GM12878 (cell line): Measurements from ENCODE around the gene GPAT3. TPM values are rescaled to one million over a fixed set of nuclear protein-coding genes. Genes with fewer than 3 reads are reported as not detected.

Experiments
- ATAC-seq: fragments of 200-7000 bp; cut with Tn5 transposase; 3 replicates; pipeline ENCODE4 v1.9.1; 2020; ENCODE audit warnings: mild to moderate bottlenecking, moderate library complexity
- BruUV-seq: library from RNA; stranded (reverse); fragments of 400-500 nt; replicated peaks from 2 replicates; lab custom pipeline; 2021; lab: Mats Ljungman, UMichigan
- CTCF ChIA-PET: fragments of 300-600 bp; sonication (Branson Sonifier 250); formaldehyde crosslinking; extraction: SDS; loops from one replicate; lab custom pipeline; 2021; ENCODE audit warnings: inconsistent platforms; lab: Yijun Ruan, JAX
- POLR2A ChIA-PET: fragments of 350-600 bp; formaldehyde crosslinking; extraction: SDS; loops from one replicate; lab custom pipeline; 2021; ENCODE audit warnings: inconsistent platforms; lab: Charles Lee
- RAD21 ChIA-PET: fragments of 300-600 bp; sonication (Branson Sonifier 250); formaldehyde crosslinking; loops from one replicate; lab custom pipeline; 2023; ENCODE audit warnings: antibody characterized with exemption; ENCODE audit not compliant: unreplicated experiment; lab: Charles Lee
- SMC1A ChIA-PET: fragments of 300-600 bp; sonication (Branson Sonifier 250); formaldehyde crosslinking; loops from one replicate; lab custom pipeline; 2023; ENCODE audit not compliant: unreplicated experiment, uncharacterized antibody; lab: Charles Lee
- DNase-seq: peaks from one replicate; pipeline ENCODE4 v3.0.0-alpha.2; 2011; ENCODE audit warnings: low read depth, low spot score
- FAIRE-seq: peaks from 3 replicates; lab custom pipeline; 2011; peaks lifted over from hg19 to GRCh38; lab: Jason Lieb, UNC
- H2AFZ ChIP-seq: 2 replicates; pipeline ENCODE4 v1.6.0; 2011; ENCODE audit warnings: low read depth, low read length, control low read depth; ENCODE audit not compliant: control insufficient read depth
- H3K27ac ChIP-seq: 2 replicates; pipeline ENCODE4 v1.5.1; 2011; ENCODE audit warnings: control low read depth; ENCODE audit not compliant: control insufficient read depth, insufficient read depth
- H3K27me3 ChIP-seq, 2 experiments: replicated peaks in 1 of 2; 2 replicates each; pipeline versions ENCODE4 v1.6.0 to v1.6.1; 2011; ENCODE audit warnings: low read length in 1 of 2; ENCODE audit not compliant: control insufficient read depth in 2 of 2, insufficient read depth in 2 of 2
- H3K36me3 ChIP-seq, 2 experiments: 2 replicates each; pipeline ENCODE4 v1.5.1; 2011; ENCODE audit warnings: low read length in 1 of 2; ENCODE audit not compliant: control insufficient read depth in 2 of 2, insufficient read depth in 2 of 2
- H3K4me1 ChIP-seq: 2 replicates; pipeline ENCODE4 v1.6.1; 2011; ENCODE audit warnings: mild to moderate bottlenecking, low read length, moderate library complexity, mixed read lengths; ENCODE audit not compliant: control insufficient read depth, insufficient read depth
- H3K4me2 ChIP-seq: 2 replicates; pipeline ENCODE4 v1.6.0; 2011; ENCODE audit warnings: control low read depth; ENCODE audit not compliant: control insufficient read depth, insufficient read depth
- H3K4me3 ChIP-seq: fragments of 200-600 bp; sonication (generic); 2 replicates; pipeline ENCODE4 v1.5.1; 2016
- H3K79me2 ChIP-seq: 2 replicates; pipeline ENCODE4 v1.6.0; 2011; ENCODE audit warnings: low read length; ENCODE audit not compliant: control insufficient read depth, insufficient read depth
- H3K9ac ChIP-seq: 2 replicates; pipeline ENCODE4 v1.8.0; 2011; ENCODE audit warnings: low read length, control low read depth, mixed read lengths; ENCODE audit not compliant: control insufficient read depth, insufficient read depth
- H3K9me3 ChIP-seq: replicated peaks from 3 replicates; pipeline ENCODE4 v1.5.1; 2011; ENCODE audit warnings: mild to moderate bottlenecking, low read length; ENCODE audit not compliant: control insufficient read depth, insufficient read depth
- H4K20me1 ChIP-seq: 2 replicates; pipeline ENCODE4 v1.6.0; 2011; ENCODE audit not compliant: control insufficient read depth, insufficient read depth
- ATF7 ChIP-seq: fragments of 450-650 bp; IDR thresholded peaks from 2 replicates; pipeline ENCODE4 v1.6.1; 2016; ENCODE audit warnings: low read depth, mild to moderate bottlenecking
- BACH1 ChIP-seq: fragments of 450-650 bp; IDR thresholded peaks from 2 replicates; pipeline ENCODE4 v1.6.1; 2017; ENCODE audit warnings: mild to moderate bottlenecking, borderline replicate concordance
- BCLAF1 ChIP-seq: fragments of 450-650 bp; IDR thresholded peaks from 2 replicates; pipeline ENCODE4 v1.6.1; 2017; ENCODE audit warnings: antibody characterized with exemption, mild to moderate bottlenecking, moderate library complexity
- ELK1 ChIP-seq: IDR thresholded peaks from 2 replicates; pipeline ENCODE4 v1.6.1; 2012; ENCODE audit warnings: low read depth, low read length, improper control_type of control experiment
- FOXK2 ChIP-seq: fragments of 450-650 bp; IDR thresholded peaks from 2 replicates; pipeline ENCODE4 v1.6.1; 2017; ENCODE audit warnings: mild to moderate bottlenecking, moderate library complexity
- GATAD2B ChIP-seq: fragments of 450-650 bp; conservative IDR thresholded peaks from 2 replicates; pipeline ENCODE4 v1.6.1; 2017; ENCODE audit warnings: low read depth, mild to moderate bottlenecking, moderate library complexity
- HDGF ChIP-seq: fragments of 450-650 bp; IDR thresholded peaks from 2 replicates; pipeline ENCODE4 v1.6.1; 2016; ENCODE audit warnings: antibody characterized with exemption
- IKZF2 ChIP-seq, 2 experiments: fragments of 450-650 bp; IDR thresholded peaks; 2 replicates each; pipeline ENCODE4 v1.6.1; 2017; ENCODE audit warnings: mild to moderate bottlenecking in 2 of 2, moderate library complexity in 2 of 2
- IRF4 ChIP-seq: IDR thresholded peaks from 2 replicates; pipeline ENCODE4 v1.6.1; 2011; ENCODE audit warnings: low read depth, low read length
- NBN ChIP-seq: fragments of 450-650 bp; IDR thresholded peaks from 2 replicates; pipeline ENCODE4 v1.6.1; 2016
- NR2F1 ChIP-seq: fragments of 450-650 bp; conservative IDR thresholded peaks from 2 replicates; pipeline ENCODE4 v1.6.1; 2017; ENCODE audit warnings: mild to moderate bottlenecking
- POLR2AphosphoS5 ChIP-seq: IDR thresholded peaks from 2 replicates; pipeline ENCODE4 v1.6.1; 2011; ENCODE audit warnings: mild to moderate bottlenecking, low read length, inconsistent platforms
- RCOR1 ChIP-seq: conservative IDR thresholded peaks from 2 replicates; pipeline ENCODE4 v1.6.1; 2012; ENCODE audit warnings: low read depth, low read length, improper control_type of control experiment
- SMAD1 ChIP-seq: fragments of 450-650 bp; IDR thresholded peaks from 2 replicates; pipeline ENCODE4 v1.6.1; 2018; ENCODE audit warnings: mild to moderate bottlenecking, low read depth; ENCODE audit not compliant: partially characterized antibody
- SREBF1 ChIP-seq: IDR thresholded peaks from 2 replicates; pipeline ENCODE4 v1.6.1; 2012; ENCODE audit warnings: mild to moderate bottlenecking, low read length
- TARDBP ChIP-seq: IDR thresholded peaks from 2 replicates; pipeline ENCODE4 v1.6.1; 2016; ENCODE audit warnings: borderline replicate concordance
- TBL1XR1 ChIP-seq: IDR thresholded peaks from 2 replicates; pipeline ENCODE4 v1.6.1; 2012; ENCODE audit warnings: low read depth, low read length, improper control_type of control experiment
- ZNF622 ChIP-seq: fragments of 450-650 bp; IDR thresholded peaks from 2 replicates; pipeline ENCODE4 v1.6.1; 2017; ENCODE audit warnings: mild to moderate bottlenecking, inconsistent platforms
- WGBS: methylation state at CpG from one replicate; pipeline ENCODE4 v1.1.6; 2016; ENCODE audit warnings: low lambda C conversion rate; ENCODE audit not compliant: insufficient replicate concordance, insufficient coverage; ENCODE audit errors: missing lambda C conversion rate; 5-methylcytosine and 5-hydroxymethylcytosine counted together
- in situ Hi-C: fragments of 300-500 bp; cut with MboI; formaldehyde crosslinking; loops from 9 replicates; pipeline ENCODE4 v1.14.3; 2018; ENCODE audit warnings: mixed read lengths
- intact Hi-C: fragments of 100-400 bp; cut with micrococcal nuclease; formaldehyde crosslinking; loops from one replicate; pipeline ENCODE4 v1.14.2; 2022; ENCODE audit not compliant: unreplicated experiment
- polyA plus RNA-seq, 11 experiments: library from polyadenylated mRNA; depleted of rRNA in 4 of 11; unstranded in 6 of 11; stranded (reverse) in 5 of 11; fragments of >200 nt; fragmentation: Nextera tagmentation in 4 of 11; fragmentation: Illumina TruSeq in 1 of 11; extraction: Ambion mirVana in 4 of 11; extraction: Trizol in 1 of 11; gene quantifications; 1 replicate in 1 of 11; 2 replicates in 10 of 11; pipeline versions ENCODE4 v1.2.1 to v1.2.3, GENCODE V29; 2011 to 2016; ENCODE audit warnings: inconsistent platforms in 2 of 11, missing spikeins in 2 of 11, low read depth in 1 of 11
- total RNA-seq, 4 experiments: library from RNA; depleted of rRNA in 3 of 4; stranded (reverse); fragments of >200 nt in 3 of 4; fragmentation: Illumina TruSeq in 1 of 4; extraction: Trizol in 1 of 4; gene quantifications; 2 replicates each; pipeline versions ENCODE4 v1.2.1 to v1.2.3, GENCODE V29; 2013 to 2021
- TF ChIP-seq, protein P1 (sequence below): fragments of 450-650 bp; formaldehyde crosslinking; IDR thresholded peaks from 2 replicates; pipeline ENCODE4 v1.5.0; 2022; ENCODE audit warnings: mild to moderate bottlenecking, missing genetic modification characterization

GPAT3 gene
- total and polyA plus RNA-seq, 10 of the 15 experiments (the other 5 are each of a cell fraction or from before 2014, with no cell fraction given) = 0.26 to 1.1 (median 0.52) TPM

GRCh38 chr4:83636930-83637329 is 101.0 kb downstream of the GPAT3 start:
- ATAC-seq (no peak), FAIRE-seq (no peak), DNase-seq (no peak)
- no TSS peak for BruUV-seq
- SMC1A ChIA-PET = no interaction called here
- no peaks in the 10 kb centered on the region for H3K79me2 ChIP-seq
- no peak overlapping the region for H3K4me2 ChIP-seq
- H4K20me1 ChIP-seq = no peaks in the 10 kb centered on the region
- no peaks in the 10 kb centered on the region; a peak in 1 of 4 replicates for H3K27me3 ChIP-seq
- H2AFZ ChIP-seq = no peak overlapping the region
- no peaks in the 10 kb centered on the region for H3K4me1 ChIP-seq
- CTCF ChIA-PET = interaction anchor here (1.3 kb wide), 1 partner anchor 8 kb away, joined by 4 read pairs; no protein-coding TSS in a partner anchor
- in situ Hi-C loops (loop anchor here (5.0 to 25.0 kb wide), 2 partner anchors 125 to 575 kb away; no protein-coding TSS in a partner anchor), intact Hi-C loops (loop anchor here (10.0 kb wide), 1 partner anchor 582 kb away; no protein-coding TSS in a partner anchor)
- WGBS = 84% methylated on average over 8 of the region's 8 CpGs
- POLR2A ChIA-PET = no interaction called here
- no peak overlapping the region for H3K9ac ChIP-seq
- H3K27ac ChIP-seq = no peak overlapping the region
- RAD21 ChIA-PET = no interaction called here
- no peaks in the 10 kb centered on the region for H3K9me3 ChIP-seq
- no peaks in the 10 kb centered on the region for H3K36me3 ChIP-seq
- no peak overlapping the region for H3K4me3 ChIP-seq
- TF ChIP-seq ZNF622 = no peak
- TF ChIP-seq FOXK2 = no peak
- TF ChIP-seq GATAD2B = no peak
- no peak for TF ChIP-seq RCOR1
- no peak for TF ChIP-seq TBL1XR1
- no peak for TF ChIP-seq ATF7
- TF ChIP-seq BCLAF1 = no peak
- no peak for TF ChIP-seq TARDBP
- no peak for TF ChIP-seq BACH1
- no peak for TF ChIP-seq POLR2AphosphoS5
- no peak for TF ChIP-seq SMAD1
- no peak for TF ChIP-seq IRF4
- no peak for TF ChIP-seq IKZF2 (IDR thresholded peaks at IDR 0.05)
- TF ChIP-seq SREBF1 = no peak
- TF ChIP-seq HDGF = no peak
- no peak for TF ChIP-seq NR2F1
- no peak for TF ChIP-seq ELK1
- TF ChIP-seq, protein P1, sequence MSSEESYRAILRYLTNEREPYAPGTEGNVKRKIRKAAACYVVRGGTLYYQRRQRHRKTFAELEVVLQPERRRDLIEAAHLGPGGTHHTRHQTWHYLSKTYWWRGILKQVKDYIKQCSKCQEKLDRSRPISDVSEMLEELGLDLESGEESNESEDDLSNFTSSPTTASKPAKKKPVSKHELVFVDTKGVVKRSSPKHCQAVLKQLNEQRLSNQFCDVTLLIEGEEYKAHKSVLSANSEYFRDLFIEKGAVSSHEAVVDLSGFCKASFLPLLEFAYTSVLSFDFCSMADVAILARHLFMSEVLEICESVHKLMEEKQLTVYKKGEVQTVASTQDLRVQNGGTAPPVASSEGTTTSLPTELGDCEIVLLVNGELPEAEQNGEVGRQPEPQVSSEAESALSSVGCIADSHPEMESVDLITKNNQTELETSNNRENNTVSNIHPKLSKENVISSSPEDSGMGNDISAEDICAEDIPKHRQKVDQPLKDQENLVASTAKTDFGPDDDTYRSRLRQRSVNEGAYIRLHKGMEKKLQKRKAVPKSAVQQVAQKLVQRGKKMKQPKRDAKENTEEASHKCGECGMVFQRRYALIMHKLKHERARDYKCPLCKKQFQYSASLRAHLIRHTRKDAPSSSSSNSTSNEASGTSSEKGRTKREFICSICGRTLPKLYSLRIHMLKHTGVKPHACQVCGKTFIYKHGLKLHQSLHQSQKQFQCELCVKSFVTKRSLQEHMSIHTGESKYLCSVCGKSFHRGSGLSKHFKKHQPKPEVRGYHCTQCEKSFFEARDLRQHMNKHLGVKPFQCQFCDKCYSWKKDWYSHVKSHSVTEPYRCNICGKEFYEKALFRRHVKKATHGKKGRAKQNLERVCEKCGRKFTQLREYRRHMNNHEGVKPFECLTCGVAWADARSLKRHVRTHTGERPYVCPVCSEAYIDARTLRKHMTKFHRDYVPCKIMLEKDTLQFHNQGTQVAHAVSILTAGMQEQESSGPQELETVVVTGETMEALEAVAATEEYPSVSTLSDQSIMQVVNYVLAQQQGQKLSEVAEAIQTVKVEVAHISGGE = no peak
- no peak for TF ChIP-seq NBN
